Bronchial epithelial cell (primary cell): Measurements from ENCODE around the gene TTLL11. TPM values are rescaled to one million over a fixed set of nuclear protein-coding genes. Genes with fewer than 3 reads are reported as not detected.

Experiments used
- DNase-seq: peaks from one replicate; pipeline ENCODE4 v3.0.0-alpha.2; 2010; ENCODE audit warnings: low read depth
- FAIRE-seq: peaks from 2 replicates; lab custom pipeline; 2011; peaks lifted over from hg19 to GRCh38; lab: Jason Lieb, UNC
- H3K27me3 ChIP-seq: 2 replicates; pipeline ENCODE4 v1.5.1; 2011; ENCODE audit warnings: low read length; ENCODE audit not compliant: control insufficient read depth, insufficient read depth
- H3K36me3 ChIP-seq: 2 replicates; pipeline ENCODE4 v1.5.1; 2011; ENCODE audit warnings: low read length; ENCODE audit not compliant: control insufficient read depth, insufficient read depth
- H3K4me3 ChIP-seq: 2 replicates; pipeline ENCODE4 v1.5.1; 2011; ENCODE audit warnings: mild to moderate bottlenecking, low read depth, low read length, control low read depth
- total RNA-seq: library from RNA; depleted of rRNA; stranded (reverse); fragments of >200 nt; gene quantifications from 2 replicates; pipeline ENCODE4 v1.2.1, GENCODE V29; 2014
- TF ChIP-seq, protein P1 (sequence below): IDR thresholded peaks from 2 replicates; pipeline ENCODE4 v1.5.1; 2011; ENCODE audit warnings: mild to moderate bottlenecking, moderate library complexity, low read length, control low read depth, inconsistent platforms; ENCODE audit not compliant: insufficient read depth, severe bottlenecking

The TTLL11 gene
- total RNA-seq, 1 donor from 2014 or later = 1.8 TPM

DNA sequence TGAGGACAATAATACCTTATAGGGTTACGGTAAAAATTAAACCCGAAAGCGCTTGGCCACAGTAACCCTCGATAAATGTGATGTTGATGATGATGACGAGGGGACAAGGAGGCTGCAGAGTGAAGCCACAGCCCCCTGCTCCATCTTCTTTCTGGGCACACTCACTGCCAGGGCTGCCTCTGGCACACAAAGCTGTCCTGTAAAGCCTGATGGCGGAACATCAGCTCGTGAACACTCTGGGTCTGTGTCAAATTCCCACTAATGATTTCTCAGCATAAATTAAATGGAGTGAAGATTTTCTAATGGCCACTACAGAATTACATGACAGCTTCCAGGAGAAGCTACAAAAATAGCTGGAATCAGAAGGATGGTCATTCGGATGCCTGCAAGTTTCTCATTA lies 142.2 kb downstream of the TTLL11 start:
- H3K36me3 ChIP-seq = peaks cover 3% of the 10 kb centered on the region
- no peak overlapping the region for H3K4me3 ChIP-seq
- H3K27me3 ChIP-seq = no peaks in the 10 kb centered on the region
- no peak for DNase-seq
- TF ChIP-seq, protein P1, sequence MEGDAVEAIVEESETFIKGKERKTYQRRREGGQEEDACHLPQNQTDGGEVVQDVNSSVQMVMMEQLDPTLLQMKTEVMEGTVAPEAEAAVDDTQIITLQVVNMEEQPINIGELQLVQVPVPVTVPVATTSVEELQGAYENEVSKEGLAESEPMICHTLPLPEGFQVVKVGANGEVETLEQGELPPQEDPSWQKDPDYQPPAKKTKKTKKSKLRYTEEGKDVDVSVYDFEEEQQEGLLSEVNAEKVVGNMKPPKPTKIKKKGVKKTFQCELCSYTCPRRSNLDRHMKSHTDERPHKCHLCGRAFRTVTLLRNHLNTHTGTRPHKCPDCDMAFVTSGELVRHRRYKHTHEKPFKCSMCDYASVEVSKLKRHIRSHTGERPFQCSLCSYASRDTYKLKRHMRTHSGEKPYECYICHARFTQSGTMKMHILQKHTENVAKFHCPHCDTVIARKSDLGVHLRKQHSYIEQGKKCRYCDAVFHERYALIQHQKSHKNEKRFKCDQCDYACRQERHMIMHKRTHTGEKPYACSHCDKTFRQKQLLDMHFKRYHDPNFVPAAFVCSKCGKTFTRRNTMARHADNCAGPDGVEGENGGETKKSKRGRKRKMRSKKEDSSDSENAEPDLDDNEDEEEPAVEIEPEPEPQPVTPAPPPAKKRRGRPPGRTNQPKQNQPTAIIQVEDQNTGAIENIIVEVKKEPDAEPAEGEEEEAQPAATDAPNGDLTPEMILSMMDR = no peak
- FAIRE-seq = no peak

GRCh38 chr9:121950441-121950840 lies 142.7 kb downstream of the TTLL11 start:
- TF ChIP-seq, protein P1 = no peak
- FAIRE-seq = no peak
- Histone ChIP-seq H3K36me3 (peaks cover 2% of the 10 kb centered on the region), H3K27me3 (no peaks in the 10 kb centered on the region), H3K4me3 (no peak overlapping the region)
- no peak for DNase-seq

- DNase-seq (no peak), FAIRE-seq (no peak)
- Histone ChIP-seq H3K36me3 (peaks cover 2% of the 10 kb centered on the region), H3K4me3 (no peak overlapping the region), H3K27me3 (no peaks in the 10 kb centered on the region)
- TF ChIP-seq, protein P1 = no peak
Observed at GRCh38 chr9:121949766-121950165, 143.3 kb downstream of the TTLL11 start.

DNA sequence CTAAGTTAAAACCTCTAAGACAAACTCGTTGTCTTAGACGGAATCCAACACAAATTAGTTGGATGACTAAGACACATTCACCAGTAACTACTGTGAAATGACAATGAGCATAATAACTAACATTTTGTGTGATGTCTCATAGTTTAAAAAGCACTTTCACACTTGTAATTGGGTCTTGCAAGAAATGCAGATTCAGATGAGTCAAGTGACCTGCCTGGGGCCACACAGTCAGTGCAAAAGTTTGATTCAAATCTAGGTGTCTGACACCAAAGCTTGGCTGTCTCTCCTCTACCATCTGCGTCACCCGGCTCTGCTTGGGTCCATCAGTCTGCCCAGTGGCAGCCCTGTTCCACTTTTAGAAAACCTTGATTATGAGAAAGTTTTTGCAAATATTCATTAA lies 143.7 kb downstream of the TTLL11 start:
- FAIRE-seq = no peak

DNA sequence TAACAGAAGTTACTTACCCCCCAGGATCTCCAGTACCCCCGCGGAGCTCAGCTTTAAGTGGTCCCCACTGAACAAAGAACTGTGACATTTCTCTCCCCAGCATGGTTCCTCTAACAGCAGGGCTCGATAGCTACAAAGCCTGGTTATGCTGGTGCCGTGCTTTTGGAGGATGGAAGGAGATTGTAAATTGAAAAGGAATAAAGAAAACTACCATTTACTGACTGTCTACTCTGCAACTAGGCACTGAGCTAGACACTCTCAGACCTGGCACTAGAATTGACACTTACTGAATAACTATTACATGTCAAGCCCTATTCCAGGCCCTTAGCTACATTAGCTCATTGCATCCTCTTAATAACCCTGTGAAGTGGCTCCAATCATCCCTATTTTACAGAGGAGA lies 145.3 kb downstream of the TTLL11 start:
- DNase-seq (no peak), FAIRE-seq (no peak)
- TF ChIP-seq, protein P1 = no peak
- no peak overlapping the region for H3K4me3 ChIP-seq
- peaks cover 2% of the 10 kb centered on the region for H3K36me3 ChIP-seq
- H3K27me3 ChIP-seq = no peaks in the 10 kb centered on the region

More for the DNA sequence above, 143.7 kb downstream of the TTLL11 start:
- no peak overlapping the region for H3K4me3 ChIP-seq
- no peaks in the 10 kb centered on the region for H3K27me3 ChIP-seq
- H3K36me3 ChIP-seq = peaks cover 2% of the 10 kb centered on the region
- TF ChIP-seq, protein P1 = no peak
- DNase-seq = peak; percentile 50

GRCh38 chr9:121946465-121946864 lies 146.6 kb downstream of the TTLL11 start:
- DNase-seq (no peak), FAIRE-seq (no peak)
- H3K36me3 ChIP-seq = peaks cover 2% of the 10 kb centered on the region
- no peaks in the 10 kb centered on the region for H3K27me3 ChIP-seq
- TF ChIP-seq, protein P1 = no peak
- no peak overlapping the region for H3K4me3 ChIP-seq
